Measurements from ENCODE around the gene IGFL1. TPM values are rescaled to one million over a fixed set of nuclear protein-coding genes. Genes with fewer than 3 reads are reported as not detected.

Gene IGFL1
- total and polyA plus RNA-seq, 2 of the 8 experiments (the other 6 are each of a cell fraction or from before 2014, with no cell fraction given): not detected

Other genes with a start within 250 kb of the IGFL1 start
- gene CCDC61, start 234.3 kb upstream of the IGFL1 start, total RNA-seq (2021; fragmentation: NEBNext Ultra II Directional; extraction: Animal tissue kit (Norgen Biotek cat#: 25700)): 16.1 and 17.4 TPM in 2 replicates
- 7.8 and 11.5 TPM in 2 replicates for gene CCDC61, start 234.3 kb upstream of the IGFL1 start, polyA plus RNA-seq (2011; rRNA removed)
- gene PGLYRP1, start 206.7 kb upstream of the IGFL1 start, total RNA-seq (2021; fragmentation: NEBNext Ultra II Directional; extraction: Animal tissue kit (Norgen Biotek cat#: 25700)): not detected in 2 replicates
- not detected in 2 replicates for gene PGLYRP1, start 206.7 kb upstream of the IGFL1 start, polyA plus RNA-seq (2011; rRNA removed)
- gene IGFL4, start 188.7 kb upstream of the IGFL1 start, total RNA-seq (2021; fragmentation: NEBNext Ultra II Directional; extraction: Animal tissue kit (Norgen Biotek cat#: 25700)): 0.11 TPM in 1 of 2 replicates, not detected in the other
- gene IGFL4, start 188.7 kb upstream of the IGFL1 start, polyA plus RNA-seq (2011; rRNA removed): 0.05 TPM in 2 replicates
- gene IGFL3, start 105.1 kb upstream of the IGFL1 start, total RNA-seq (2021; fragmentation: NEBNext Ultra II Directional; extraction: Animal tissue kit (Norgen Biotek cat#: 25700)): not detected in 2 replicates
- gene IGFL3, start 105.1 kb upstream of the IGFL1 start, polyA plus RNA-seq (2011; rRNA removed): 0.12 and 0.28 TPM in 2 replicates
- not detected in 2 replicates for gene IGFL2, start 81.5 kb upstream of the IGFL1 start, total RNA-seq (2021; fragmentation: NEBNext Ultra II Directional; extraction: Animal tissue kit (Norgen Biotek cat#: 25700))
- gene IGFL2, start 81.5 kb upstream of the IGFL1 start, polyA plus RNA-seq (2011; rRNA removed): not detected in 2 replicates
- gene HIF3A, start 67.3 kb downstream of the IGFL1 start, total RNA-seq (2021; fragmentation: NEBNext Ultra II Directional; extraction: Animal tissue kit (Norgen Biotek cat#: 25700)): 38.6 and 46.5 TPM in 2 replicates
- gene HIF3A, start 67.3 kb downstream of the IGFL1 start, polyA plus RNA-seq (2011; rRNA removed): 38.8 and 65.9 TPM in 2 replicates
- 105 and 112 TPM in 2 replicates for gene PPP5C, start 117.3 kb downstream of the IGFL1 start, total RNA-seq (2021; fragmentation: NEBNext Ultra II Directional; extraction: Animal tissue kit (Norgen Biotek cat#: 25700))
- 156 and 199 TPM in 2 replicates for gene PPP5C, start 117.3 kb downstream of the IGFL1 start, polyA plus RNA-seq (2011; rRNA removed)
- 13.6 and 15.1 TPM in 2 replicates for gene CCDC8, start 183.8 kb downstream of the IGFL1 start, total RNA-seq (2021; fragmentation: NEBNext Ultra II Directional; extraction: Animal tissue kit (Norgen Biotek cat#: 25700))
- gene CCDC8, start 183.8 kb downstream of the IGFL1 start, polyA plus RNA-seq (2011; rRNA removed): 4.9 and 6.6 TPM in 2 replicates
- 1.7 and 1.8 TPM in 2 replicates for gene PNMA8C, start 199.2 kb downstream of the IGFL1 start, total RNA-seq (2021; fragmentation: NEBNext Ultra II Directional; extraction: Animal tissue kit (Norgen Biotek cat#: 25700))
- gene PNMA8C, start 199.2 kb downstream of the IGFL1 start, polyA plus RNA-seq (2011; rRNA removed): 0.46 and 0.53 TPM in 2 replicates
- 21.6 and 22.8 TPM in 2 replicates for gene PNMA8A, start 241.8 kb downstream of the IGFL1 start, total RNA-seq (2021; fragmentation: NEBNext Ultra II Directional; extraction: Animal tissue kit (Norgen Biotek cat#: 25700))
- 9.2 and 10.0 TPM in 2 replicates for gene PNMA8A, start 241.8 kb downstream of the IGFL1 start, polyA plus RNA-seq (2011; rRNA removed)

All from H1 (cell line).